OCI-LY3 (cell line): Measurements from ENCODE around the gene POU2AF1.

ENCODE experiments used
- CTCF ChIP-seq: fragments of 200-600, 300-600 bp; sonication (generic); IDR thresholded peaks from 2 replicates; pipeline ENCODE4 v1.5.1; 2014; ENCODE audit warnings: antibody characterized with exemption, low read length, low read depth
- EZH2phosphoT487 ChIP-seq: fragments of 200-600 bp; shearing (Covaris generic); IDR thresholded peaks from 2 replicates; pipeline ENCODE4 v1.6.1; 2018; ENCODE audit warnings: antibody characterized with exemption, mixed run types, low read depth

GRCh38 chr11:111342329-111342728, 36.7 kb downstream of the POU2AF1 start:
- no peak for TF ChIP-seq CTCF
- TF ChIP-seq EZH2phosphoT487 = no peak
